ENCODE data around the gene SKI.
"Not testable (repeated sequence)": the region's sequence is repeated elsewhere in the genome, so short reads cannot be mapped to it uniquely, and the experiment has no call there.

SKI gene

DNA sequence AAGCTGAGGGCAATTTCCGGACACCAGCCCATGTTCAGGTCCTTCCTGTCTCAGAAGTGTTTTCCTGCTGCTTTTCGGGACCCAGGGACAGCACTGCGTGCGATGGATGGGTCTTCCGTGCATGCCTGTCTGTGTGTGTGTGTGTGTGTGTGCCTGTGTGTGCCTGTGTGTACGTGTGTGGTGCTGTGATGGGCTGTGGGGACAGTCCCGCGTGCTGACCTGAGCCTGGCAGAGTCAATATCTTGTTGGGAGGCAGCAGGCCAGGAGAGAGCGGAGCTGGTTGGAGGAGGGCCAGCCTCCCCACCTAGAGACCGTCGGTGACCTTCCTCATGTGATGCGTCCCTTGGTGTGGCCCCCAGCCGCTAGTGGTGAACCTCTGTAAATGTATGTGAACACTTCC, 13.7 kb downstream of the SKI start:
- H3K4me3 ChIP-seq (ENCODE audit: low read depth, low read length), result no peak overlapping the region

DNA sequence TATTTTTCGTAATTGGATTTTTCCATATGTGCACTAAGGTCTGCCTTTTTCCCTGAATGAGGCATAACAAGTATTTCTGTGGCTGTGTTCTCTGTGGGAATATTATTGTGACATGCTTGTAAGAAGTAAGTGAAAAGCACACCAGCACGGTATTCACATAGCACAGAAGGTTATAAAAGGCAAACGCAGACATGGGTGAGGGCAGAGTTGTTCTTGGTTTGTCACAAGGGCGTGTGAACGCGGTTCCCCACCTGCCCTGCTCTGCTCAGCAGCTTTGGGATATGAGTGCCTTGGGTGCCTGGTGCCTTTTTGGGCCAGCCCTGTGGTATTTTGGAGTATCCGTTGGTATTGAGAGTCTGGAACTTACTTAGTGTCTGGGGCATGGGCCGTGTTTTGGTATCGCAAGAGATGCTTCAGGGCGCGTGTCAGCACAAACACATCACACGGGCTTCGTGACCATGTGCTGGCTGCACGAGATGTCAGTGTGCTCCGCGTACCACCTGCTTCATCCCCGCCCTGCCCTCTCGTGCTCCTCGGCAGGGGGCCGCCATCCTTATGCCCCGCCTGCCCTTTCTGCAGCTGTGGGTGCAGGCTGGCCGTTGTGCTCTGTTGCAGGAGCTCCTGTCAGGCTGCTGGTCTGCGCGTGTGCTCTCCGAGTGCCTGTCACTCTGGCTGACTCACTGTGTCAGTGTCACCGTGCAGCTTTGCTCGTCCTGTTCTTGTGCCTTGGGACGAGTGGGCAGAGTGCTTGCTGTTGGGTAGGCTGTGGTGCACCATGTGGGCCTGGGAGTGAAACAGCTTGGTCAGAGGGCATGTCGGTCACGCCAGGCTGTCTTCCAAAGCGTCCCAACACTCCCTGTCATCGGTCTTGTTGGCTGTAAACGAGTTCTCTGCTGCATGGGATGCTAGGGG, 15.0 kb downstream of the SKI start:
- H3K4me3 ChIP-seq (ENCODE audit: low read depth, low read length), result no peak overlapping the region

DNA sequence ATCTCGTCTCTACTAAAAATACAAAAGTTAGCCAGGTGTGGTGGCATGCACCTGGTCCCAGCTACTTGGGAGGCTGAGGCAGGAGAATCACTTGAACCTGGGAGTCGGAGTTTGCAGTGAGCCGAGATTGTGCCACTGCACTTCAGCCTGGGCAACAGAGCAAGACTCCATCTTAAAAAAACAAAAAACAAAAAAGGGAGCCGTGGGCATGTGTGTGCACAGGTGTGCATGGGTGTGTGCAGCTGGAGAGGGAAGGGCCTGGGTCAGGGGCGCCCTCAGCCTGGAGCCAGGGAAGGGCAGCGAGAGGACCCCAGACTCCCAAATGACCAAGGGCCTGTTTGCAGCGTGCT, 18.9 kb downstream of the SKI start:
- H3K4me3 ChIP-seq (ENCODE audit: low read depth, low read length), result not testable (repeated sequence)

DNA sequence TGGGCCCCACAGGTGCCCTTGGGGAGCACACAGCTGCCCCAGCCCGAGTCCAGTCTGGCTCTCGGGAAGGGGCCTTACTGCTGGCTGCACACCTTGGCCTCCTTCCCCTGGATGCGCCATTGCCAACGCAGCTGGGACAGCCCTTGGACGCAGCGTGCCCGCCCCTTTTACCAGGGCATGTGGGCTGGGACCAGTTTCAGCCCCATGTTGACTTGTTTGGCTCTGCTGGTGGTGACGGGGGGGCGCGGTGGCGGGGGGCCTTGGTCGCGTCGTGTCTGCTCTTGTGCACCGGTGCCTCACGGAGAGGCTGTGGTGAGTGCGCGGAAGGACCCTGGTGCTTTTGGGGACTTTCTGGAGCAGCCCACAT, 19.6 kb downstream of the SKI start:
- no peak overlapping the region for H3K4me3 ChIP-seq (ENCODE audit: low read depth, low read length)

DNA sequence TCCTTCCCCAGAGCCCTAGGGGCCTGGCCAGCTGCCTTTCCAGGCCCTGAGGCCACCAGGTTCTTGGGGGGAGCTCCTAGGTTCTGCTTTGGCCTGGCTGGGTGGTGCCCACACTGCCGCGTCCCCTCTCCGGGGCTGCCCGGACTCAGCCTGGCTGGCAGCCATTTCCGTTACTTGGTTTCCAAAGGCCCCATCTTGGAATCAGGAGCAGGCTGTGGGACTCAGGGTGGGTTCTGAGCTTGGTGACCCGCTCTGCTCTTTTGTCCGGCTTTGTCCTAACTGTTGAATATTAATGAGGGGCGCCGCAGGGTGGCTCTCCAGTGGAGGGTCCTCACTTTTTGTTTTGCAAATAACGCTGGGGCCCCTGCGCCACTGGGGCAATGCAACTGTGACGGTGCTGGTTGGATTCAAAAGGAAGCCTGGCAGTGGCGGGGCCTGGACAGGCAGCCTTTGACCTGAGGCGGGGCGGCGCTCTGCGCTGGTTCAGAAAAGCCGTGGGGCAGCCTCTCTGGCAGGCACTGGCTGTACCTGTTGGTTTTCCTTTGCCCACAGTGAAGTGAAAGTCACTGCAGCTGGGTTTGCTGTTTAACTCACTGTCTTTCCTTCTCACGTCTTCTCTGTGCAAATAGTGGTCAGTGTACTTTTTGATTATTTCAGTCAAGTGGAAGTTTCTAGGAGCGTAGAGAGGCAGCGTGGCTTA, 20.2 kb downstream of the SKI start:
- H3K4me3 ChIP-seq (ENCODE audit: low read depth, low read length), result no peak overlapping the region

DNA sequence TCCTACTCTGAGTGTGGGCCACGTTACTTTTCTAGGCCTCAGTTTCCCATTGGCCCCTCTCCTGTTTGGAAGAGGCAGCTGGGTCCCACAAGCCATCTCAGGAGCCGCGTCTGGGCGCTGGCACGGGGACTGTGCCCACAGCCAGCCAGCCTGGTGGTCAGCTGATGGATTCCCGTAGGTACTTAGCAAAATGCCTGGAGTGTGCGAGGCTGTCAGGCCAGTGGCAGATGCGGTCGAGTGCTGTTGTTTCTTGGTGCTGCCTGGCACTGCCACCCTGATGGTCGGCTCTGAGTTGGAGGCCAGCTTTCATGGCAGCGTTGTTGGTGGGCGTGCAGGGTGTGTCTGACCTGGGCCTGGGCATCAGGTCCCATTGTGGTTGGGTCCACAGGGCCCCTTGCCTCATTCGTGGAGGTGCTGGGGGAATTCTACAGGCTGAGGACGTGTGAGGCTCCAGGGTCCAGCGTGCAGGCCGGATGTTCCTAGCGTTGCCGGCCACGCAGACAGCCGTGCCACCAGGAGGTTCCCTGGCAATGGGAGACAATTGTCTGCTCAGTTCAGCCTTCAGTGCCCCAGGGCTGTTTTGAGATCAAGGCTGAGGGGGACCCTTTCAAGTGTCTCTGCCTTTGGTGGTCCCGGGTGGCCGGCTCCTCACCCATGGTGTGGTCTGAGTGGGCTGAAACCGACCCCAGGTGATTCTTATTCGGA, 20.9 kb downstream of the SKI start:
- H3K4me3 ChIP-seq (ENCODE audit: low read depth, low read length), result no peak overlapping the region

DNA sequence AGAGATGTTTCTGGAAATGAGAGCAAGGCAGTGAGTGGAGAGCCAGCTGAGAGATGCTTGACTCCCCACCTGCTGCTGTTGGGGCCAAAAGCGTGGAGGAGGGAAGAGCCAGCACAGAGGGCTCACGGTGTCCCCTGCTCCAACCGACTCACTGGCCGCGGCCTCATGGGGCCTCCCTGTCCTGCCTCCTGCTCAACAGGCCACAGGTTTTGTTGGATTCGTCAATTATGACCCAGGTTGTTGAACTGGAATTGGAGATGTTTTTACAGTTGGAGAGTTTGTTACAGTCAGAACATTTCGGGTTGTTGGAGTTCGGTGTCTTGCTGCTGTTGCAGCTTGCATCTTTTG, 21.4 kb downstream of the SKI start:
- no peak overlapping the region for H3K4me3 ChIP-seq (ENCODE audit: low read depth, low read length)

DNA sequence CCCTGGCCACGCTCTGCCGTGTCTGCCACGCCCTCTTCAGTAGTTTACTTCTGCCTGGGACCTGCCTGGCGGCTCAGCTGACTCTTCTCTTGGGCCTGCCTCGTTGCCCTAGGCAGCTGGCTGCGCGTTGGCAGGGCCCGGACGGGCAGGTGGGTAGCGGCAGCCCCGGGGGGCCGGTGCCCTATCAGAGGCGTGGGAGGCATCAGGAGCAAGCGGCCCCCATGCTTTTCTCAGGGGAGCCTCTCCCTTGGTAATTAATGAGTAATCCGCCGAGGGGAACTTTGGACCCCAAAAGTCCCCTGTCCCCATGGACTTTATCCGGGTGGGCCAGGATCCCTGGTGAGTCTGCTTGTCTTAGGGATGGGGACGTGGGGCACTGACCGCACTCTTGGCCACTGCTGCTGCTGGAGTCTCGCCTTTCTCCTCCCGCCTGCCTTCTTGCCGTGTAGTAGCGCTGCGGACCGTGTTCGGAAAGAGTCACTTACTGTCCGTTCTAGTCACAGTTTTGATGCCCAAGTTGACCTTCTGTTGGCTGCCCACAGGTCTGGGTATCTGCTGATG, 22.7 kb downstream of the SKI start:
- no peak overlapping the region for H3K4me3 ChIP-seq (ENCODE audit: low read depth, low read length)

DNA sequence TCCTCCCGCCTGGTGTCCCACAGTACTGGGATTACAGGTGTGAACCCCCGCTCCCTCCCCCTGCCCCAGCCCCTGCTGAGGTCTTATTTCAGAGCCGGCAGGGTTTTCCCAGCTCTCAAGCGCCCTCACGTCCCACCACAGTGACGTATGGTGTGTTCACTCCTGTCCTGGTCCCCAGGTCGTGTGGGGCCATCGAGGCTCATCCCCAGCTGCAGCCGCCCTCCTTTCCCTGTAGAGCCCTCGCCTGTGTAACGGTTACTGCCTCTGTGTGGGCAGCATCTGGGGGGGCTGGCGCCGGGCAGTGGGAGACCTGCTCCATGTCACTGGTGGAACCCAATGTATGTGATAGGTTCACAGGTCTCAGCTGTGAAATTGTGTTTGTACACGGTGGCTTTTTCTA, 23.2 kb downstream of the SKI start:
- no peak overlapping the region for H3K4me3 ChIP-seq (ENCODE audit: low read depth, low read length)

DNA sequence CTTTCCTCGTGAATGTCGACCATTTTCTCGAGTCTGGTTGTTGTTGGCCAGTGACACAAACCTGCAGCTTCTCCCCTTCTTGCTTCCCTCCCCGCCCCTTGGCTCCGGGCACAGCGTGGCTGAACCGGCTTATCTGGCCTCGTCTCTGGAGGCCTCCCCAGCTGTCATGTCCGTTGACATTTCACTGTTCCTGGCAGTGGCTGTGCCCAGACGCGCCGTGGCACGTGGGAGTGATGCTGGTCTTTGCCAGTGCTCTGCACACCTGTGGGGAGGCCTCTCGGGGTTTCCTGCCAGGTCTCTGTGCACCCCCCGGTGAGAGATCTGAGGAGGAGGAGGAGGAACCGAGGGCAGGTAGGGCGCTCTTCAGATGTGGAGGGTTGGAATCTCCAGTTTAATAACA, 23.7 kb downstream of the SKI start:
- H3K4me3 ChIP-seq (ENCODE audit: low read depth, low read length), result no peak overlapping the region

DNA sequence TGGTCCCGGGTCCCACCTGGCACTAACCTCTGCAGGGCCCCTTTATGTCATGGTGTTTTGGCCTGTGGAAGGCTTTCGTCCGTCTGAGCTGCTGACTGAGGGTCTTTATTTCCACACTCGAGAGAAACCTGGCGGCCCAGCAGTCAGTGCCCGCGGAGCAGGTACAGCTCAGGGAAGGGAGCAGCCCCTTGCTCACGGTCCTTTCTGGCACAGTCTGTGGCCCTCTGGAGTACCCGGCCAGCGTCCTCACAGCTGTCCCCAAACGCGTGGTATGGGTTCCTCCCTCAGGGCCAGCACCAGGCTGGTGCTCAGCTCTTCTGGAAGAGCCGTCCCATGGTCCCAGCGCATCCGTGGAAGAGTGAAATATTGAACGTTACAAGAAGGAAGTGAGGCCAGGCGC, 24.3 kb downstream of the SKI start:
- no peak overlapping the region for H3K4me3 ChIP-seq (ENCODE audit: low read depth, low read length)

DNA sequence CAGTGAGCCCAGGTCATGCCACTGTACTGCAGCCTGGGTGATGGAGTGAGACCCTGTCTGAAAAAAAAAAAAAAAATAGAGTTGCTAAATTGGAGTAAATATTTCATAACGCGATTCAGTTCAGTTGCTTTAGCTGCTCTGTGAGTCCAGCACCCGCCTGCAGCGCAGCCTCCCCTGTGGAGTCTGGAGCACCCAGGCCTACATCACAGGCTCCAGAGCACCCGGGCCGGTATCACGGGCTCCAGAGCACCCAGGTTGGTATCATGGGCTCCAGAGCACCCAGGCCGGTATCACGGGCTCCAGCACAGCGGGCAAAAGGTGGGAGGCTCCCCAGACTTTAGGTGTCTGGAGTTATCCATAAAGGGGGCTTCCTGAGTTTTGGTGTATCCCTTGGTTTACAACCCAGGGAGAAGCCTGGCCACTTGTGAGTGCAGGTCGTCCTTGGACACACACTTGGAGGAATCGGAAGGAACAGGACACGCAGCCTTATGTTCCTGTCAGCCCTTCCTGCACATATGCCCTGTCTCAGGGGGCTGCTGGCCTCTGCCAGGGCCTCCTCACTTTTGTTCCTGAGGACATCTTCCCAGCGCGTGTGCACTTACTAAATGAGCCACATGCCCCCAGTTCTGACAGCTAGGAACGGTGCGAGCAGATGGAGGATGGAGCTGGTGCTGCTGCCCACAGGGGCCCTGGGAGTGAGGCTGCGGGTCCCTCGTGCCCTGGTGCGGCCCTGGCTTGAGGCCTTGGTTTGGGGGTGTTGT, 25.1 kb downstream of the SKI start:
- H3K4me3 ChIP-seq (ENCODE audit: low read depth, low read length), result no peak overlapping the region

DNA sequence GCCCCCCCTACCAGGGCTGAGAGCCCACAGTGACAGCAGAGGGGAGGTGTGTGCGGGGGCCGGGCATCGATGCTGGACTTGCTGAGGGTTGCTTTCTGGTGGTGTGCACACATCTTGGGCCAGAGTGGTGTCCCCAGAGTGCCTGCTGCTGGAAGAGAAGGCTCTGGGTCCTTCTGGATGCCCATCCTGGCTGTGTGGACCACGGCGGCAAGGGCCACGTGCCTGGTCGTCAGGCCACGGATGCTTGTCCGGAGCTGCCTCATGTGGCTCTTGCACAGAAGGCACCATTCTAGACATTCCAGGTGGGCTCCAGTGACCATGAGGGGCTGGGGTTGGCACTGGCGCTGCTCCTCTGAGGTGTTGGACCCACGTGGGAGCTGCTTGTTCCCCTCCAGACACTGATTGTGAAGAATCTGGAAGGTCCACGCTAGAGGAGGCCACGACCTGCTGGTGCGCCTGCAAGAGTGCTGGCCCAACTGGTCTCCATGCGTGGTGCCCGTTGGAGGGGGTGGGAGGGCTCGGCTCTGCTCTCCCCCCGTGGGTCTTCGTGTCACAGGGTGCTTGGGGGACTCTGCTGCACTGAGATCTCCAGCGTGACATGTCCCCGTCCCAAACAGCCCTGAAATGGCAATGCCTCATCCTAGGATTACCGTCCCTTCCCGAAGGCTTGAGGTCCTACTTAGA, 25.8 kb downstream of the SKI start:
- no peak overlapping the region for H3K4me3 ChIP-seq (ENCODE audit: low read depth, low read length)

DNA sequence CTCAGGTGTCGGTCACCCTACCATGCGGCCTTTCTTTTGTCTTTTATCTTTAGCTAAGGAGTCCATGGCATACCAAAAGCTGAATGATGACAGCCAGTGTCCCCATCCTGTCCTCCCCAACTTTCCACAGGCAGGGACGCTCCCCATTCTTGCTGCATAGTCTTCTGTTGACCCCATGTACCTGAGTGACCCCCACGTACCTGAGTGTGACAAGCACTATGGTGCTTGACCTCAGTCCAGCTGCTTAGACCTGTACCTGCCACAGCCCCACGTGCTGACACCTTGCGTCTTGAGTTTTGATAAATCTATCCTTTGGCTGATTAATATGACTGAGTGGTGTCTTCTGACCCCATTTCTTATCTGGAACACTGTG, 26.9 kb downstream of the SKI start:
- H3K4me3 ChIP-seq (ENCODE audit: low read depth, low read length), result no peak overlapping the region

DNA sequence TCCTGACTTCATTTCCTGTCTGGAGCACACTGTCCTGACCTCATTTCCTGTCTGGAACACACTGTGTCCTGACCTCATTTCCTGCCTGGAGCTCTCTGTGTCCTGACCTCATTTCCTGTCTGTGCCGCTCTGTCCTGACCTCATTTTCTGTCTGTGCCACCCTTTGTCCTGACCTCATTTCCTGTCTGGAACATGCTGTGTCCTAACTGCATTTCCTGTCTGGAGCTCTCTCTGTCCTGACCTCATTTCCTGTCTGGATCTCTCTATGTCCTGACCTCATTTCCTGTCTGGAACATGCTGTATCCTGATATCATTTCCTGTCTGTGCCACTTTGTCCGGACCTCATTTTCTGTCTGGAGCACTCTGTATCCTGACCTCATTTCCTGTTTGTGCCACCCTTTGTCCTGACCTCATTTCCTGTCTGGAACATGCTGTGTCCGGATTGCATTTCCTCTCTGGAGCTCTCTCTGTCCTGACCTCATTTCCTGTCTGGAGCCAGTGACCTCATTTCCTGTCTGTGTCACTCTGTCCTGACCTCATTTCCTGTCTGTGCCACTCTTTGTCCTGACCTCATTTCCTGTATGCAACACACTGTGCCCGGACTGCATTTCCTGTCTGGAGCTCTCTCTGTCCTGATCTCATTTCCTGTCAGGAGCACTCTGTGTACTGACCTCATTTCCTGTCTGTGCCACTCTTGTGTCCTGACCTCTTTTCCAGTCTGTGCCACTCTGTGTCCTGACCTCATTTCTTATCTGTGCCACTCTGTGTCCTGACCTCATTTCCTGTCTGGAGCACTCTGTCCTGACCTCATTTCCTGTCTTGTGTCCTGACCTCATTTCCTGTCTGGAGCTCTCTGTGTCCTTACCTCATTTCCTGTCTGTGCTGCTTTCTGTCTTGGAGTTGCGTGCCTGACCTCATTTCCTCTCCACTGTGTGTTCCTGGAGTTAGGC, 27.6 kb downstream of the SKI start:
- no peak overlapping the region for H3K4me3 ChIP-seq (ENCODE audit: low read depth, low read length)

DNA sequence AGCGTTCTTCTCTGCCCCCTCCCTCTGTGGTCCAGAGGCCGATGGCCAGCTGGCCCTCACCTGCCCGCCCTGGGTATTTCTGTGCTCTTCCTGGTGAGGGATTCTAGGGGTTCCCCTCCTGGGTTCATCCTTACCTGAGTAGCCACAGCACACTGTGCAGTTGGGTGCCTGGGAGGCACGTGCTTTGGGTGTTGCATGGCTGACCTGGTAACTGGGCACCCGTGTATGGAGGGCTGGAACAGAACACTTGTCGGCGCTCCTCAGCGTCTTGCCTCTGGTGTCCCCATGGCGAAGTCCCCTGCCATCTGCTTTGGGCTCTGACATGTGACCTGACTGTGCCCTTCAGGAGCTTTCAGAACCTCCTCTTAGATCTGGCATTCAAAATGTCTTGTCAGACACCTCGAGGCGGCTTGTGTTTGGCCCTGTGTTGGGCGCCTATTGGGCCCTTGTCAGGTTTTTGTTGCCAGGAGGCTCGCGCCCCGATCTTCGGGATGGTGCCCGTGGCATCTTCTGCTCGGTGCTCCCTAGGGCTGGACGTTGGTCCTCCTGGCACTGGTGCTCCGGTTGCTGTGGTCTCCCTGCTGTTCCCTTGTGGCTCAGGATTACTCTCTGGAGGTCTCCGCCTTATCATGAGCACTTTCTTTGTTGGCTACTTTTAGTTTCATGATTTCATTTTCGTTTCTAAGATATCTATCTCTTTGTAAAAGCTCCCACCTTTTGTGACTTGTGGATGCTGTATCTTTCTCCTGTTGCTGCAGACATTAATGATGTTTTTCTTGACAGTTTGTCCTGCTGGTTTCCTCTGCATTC, 28.5 kb downstream of the SKI start:
- no peak overlapping the region for H3K4me3 ChIP-seq (ENCODE audit: low read depth, low read length)

DNA sequence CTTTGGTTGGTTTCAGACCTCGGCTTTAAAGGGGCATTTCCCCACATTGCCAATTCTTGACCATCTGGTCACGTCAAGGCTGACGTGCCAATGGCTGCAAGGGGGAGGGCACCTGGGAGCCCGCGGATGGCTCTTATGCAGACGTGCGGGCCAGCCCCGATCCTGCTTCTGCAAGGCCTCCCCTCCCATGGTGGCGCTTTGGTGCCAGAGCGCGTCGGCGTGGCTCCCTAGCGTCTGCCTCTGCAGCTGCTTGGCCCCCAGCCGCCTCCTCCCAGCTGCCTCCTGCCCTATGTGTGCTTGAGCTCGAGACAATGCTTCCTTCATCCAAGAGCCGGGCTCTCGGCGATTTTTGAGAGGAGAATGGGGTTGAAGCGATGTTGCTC, 29.1 kb downstream of the SKI start:
- no peak overlapping the region for H3K4me3 ChIP-seq (ENCODE audit: low read depth, low read length)

DNA sequence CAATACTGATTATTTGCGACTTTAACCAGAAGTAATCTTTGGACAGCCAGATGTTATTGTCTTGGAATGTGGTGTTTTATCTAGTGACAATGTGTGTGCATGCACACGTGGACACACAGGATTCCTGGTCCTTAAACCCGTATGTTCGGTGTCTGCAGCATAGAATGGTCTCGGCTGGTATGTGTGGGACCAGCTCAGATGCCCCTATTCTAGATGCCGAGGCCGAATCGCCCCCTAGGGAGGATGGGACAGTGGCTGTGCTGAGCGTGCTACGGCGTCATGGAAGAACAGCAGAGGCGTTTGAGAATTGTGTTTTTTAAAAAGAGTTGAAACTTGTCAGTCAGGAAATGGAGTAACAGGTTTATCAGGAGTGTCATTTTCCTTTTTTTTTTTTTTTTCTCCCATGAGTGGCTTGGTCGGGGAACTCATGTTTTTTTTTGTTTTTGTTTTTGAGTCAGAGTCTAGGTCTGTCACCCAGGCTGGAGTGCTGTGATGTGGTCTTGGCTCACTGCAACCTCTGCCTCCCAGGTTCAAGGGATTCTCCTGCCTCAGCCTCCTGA, 30.1 kb downstream of the SKI start:
- no peak overlapping the region for H3K4me3 ChIP-seq (ENCODE audit: low read depth, low read length)
